GM18526 (cell line): Measurements from ENCODE around the gene FUT9.

Experiments
- POLR2A ChIP-seq: IDR thresholded peaks from 3 replicates; pipeline ENCODE4 v1.6.1; 2011; ENCODE audit not compliant: insufficient read length; ENCODE audit errors: extremely low read depth

The FUT9 gene

GRCh38 chr6:96124778-96125177, 109.0 kb downstream of the FUT9 start:
- TF ChIP-seq POLR2A: no peak

DNA sequence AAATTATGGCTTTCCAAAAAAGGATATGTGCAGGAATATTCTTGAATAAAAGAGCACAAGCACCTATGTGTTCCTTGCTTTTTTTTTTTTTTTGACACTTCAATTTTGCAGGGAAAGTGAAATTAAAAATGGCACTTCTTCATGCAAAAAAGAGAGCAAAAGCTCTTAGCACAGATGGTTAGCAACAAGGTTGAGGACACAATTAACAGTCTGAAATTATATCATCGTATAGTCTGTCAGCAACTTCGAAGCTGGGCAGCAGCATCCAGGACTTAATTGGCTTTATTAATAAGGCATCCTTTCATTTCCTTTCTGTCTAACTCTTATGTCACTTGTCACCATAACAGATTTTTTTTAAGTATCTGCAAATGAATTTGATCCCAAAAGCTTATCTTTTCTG, 122.6 kb downstream of the FUT9 start:
- TF ChIP-seq POLR2A: no peak

DNA sequence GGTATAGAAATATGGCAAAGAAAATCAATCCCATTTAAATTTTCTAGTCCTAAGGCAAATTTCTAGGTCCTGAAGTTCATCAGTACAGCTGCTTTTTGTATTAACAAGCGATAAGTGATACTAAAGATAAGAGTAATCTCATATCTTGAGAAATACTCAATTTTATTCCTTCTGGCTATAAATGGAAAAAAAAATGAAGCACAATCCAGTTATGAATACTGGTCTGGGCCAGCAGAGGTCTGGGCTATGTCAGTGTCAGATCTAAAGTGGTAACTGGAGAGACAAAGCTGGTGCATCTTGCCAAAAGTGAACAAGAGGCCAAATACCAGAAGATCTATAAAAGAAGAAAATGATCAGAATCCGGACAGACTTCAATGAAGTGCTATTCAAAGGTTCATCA, 126.4 kb downstream of the FUT9 start:
- TF ChIP-seq POLR2A: no peak

DNA sequence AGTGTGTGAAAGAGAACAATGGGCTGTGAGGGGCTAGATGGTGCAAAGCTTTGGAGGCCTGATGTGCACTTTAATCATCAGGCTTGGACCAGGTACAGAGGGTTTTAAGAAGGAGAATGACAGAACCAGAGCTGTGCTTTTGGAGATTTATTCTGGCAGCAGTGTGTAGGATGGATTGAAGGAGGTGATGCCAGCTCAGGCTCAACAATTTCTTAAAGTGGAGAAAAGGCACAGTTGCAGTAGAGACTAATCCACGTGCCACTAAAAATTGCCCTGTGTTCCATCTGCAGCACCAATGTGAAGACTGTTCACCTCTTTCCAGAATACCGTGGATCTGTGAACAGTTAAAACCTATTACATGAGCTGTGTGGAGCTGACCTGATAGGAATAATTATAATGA, 134.7 kb downstream of the FUT9 start:
- TF ChIP-seq POLR2A: no peak

DNA sequence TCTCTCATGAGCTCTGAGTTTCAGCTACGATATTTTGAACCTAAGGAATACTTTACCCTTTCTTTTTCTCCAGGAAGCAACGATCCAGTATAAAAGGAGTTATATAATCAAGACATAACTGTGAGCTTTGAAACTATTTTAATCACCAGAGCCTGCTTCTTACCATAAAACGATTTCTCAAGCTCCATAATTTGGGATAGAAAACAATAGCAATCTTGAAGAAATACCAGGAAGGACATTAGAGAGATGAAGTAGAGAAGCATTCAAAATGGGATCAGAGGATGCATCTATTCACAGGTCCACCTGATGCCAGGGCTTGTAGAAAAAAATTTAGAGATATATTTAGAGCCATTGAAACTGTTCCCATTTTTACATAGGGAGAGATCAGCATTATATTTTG, 135.9 kb downstream of the FUT9 start:
- no peak for TF ChIP-seq POLR2A

GRCh38 chr6:96152114-96152708, 136.4 kb downstream of the FUT9 start:
- no peak for TF ChIP-seq POLR2A

DNA sequence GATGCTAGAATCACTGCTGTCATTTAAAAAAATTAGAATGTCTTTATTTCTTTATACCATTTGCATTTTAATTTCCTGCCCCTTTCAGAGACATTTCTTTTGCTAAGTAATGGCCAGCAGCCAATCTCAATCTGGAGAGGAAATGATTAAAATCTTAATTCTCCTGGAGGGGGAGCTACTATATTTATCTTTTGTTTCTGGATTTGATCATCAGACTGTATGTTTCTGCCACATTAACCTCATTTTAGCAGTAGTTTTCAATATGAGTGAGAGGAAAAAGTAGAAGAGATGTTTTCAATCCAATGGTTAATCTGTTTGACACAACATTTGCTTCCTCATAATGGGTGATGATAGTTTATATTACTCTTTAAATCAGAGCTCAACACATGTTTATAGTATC, 138.0 kb downstream of the FUT9 start:
- no peak for TF ChIP-seq POLR2A

DNA sequence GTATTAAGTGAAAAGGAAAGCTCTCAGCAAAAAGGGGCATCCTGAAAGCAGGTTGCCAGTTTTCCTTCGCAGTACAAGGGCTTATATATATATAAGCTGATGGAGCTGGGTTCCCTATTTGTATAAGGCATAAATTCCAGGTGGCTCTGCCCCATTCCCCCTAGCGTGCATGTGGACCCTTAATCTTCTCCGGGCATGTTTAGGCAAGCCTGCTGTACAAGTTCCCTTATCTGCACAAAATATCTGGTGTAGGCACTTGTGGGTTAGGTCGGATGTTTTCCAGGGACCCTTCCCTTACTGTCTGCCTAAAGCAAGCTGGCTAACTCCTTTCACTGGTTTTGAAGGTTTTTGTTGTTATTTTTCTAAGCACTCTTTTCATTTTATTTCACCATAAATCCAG, 140.7 kb downstream of the FUT9 start:
- TF ChIP-seq POLR2A: no peak

DNA sequence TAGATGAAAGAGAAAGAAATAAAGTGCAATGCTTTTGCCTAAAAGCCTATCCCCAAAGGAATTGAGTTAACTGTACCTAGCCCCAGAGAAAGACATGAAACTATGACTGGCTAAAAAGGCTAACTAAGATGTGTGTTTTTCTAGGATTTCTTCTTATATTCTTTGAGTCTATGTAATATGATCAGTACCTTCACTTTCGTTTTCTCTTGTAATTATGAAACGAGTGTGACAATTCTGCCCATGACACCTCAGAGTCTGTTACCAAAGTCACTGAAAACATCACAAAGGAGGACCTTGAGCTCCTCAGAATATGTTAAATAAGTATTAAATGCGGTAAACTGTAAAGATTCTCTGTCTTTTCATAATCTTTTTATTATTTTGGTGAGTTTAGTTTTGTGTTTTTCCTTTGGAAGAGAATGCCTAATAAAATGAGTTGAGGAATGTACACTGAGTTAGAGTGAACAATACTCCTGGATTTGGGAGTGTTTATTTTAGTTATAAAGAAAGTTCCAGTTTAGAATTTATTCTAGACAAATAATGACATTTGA, 141.3 kb downstream of the FUT9 start:
- no peak for TF ChIP-seq POLR2A

GRCh38 chr6:96162711-96163120, 146.9 kb downstream of the FUT9 start:
- TF ChIP-seq POLR2A: no peak

- TF ChIP-seq POLR2A: no peak
Measured at GRCh38 chr6:96164802-96165201, 149.0 kb downstream of the FUT9 start.

GRCh38 chr6:96171112-96171511, 155.3 kb downstream of the FUT9 start:
- no peak for TF ChIP-seq POLR2A

DNA sequence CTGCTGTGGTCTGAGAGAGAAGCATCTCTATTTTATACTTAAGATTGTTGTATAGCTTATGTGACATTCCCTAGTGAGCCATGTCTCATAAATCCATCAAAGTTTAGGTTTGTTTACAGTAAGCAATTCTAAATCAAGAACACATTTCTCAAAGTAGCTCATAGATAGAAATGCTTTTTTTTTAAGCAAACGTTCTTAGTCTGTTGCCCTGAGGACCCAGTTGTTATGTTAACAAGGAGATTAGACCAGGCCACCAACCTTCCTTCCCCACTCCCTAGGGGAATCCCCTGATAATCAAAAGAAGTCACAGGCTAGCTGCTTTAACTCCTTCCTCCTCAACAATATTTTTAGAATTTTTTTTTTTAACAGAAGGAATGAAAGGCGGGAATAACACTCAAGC, 169.0 kb downstream of the FUT9 start:
- no peak for TF ChIP-seq POLR2A

- no peak for TF ChIP-seq POLR2A
Measured at GRCh38 chr6:96186094-96186493, 170.3 kb downstream of the FUT9 start.

DNA sequence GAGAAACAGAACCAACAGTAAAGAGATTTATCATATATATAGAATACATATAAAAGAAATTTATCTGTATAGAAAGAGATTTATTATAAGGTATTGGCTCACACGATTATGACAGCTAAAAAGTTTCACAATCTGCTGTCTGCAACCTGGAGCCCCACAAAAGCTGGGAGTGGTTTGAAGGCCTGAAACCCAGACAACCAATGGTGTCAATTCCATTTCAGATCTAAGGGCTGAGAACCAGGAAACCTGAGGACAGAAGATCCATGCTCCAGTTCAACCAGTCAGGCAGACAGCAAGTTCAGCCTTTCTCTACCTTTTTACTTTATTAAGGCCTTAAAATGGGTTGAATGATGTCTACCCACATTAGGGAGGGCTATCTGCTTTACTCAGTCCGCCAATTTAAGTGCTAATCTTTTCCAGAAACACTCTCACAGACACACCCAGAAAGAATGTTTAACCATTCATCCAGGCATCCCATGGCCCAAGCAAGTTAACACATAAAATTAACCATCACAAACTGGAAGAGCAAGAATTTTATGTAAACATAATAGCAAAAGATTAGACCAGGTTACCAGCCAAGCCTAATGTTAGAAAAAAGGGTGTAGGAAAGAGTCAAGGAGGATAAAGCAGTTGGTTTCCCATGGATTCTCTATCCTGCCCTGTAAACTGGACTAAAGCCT, 170.9 kb downstream of the FUT9 start:
- TF ChIP-seq POLR2A: no peak

DNA sequence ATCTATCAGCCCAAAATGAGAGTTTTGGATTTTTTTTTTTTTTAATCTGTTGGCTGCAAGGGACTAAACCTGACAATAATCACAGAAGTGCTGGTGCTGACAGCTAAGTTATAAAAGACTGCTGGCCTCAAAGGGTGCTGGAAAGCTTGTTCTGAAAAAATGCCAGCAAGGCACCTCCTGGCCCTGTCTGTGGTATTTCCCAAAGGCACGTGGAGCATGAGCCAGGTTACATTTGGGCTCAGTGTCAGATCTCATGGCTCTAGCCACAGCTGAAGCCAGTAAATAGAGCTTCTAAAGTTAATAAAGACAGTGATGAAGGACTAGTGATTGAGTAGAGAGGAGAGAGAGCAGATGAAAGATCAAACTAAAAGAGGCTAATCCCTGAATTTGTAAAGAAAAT, 178.9 kb downstream of the FUT9 start:
- no peak for TF ChIP-seq POLR2A

- TF ChIP-seq POLR2A: no peak
Measured at GRCh38 chr6:96195272-96195671, 179.5 kb downstream of the FUT9 start.
